Globus pallidus (tissue), 1 donor: ENCODE results near the gene HLTF.
"Not testable (repeated sequence)": the region's sequence is repeated elsewhere in the genome, so short reads cannot be mapped to it uniquely, and the experiment has no call there.

Experiments
- DNase-seq: peaks from one replicate; pipeline ENCODE4 v3.0.0-alpha.2; 2015; ENCODE audit warnings: low spot score

Gene HLTF

GRCh38 chr3:148991219-148992026 lies 94.9 kb downstream of the HLTF start, which contains the start of gene GYG1:
GYG1 (plus strand) TSS chr3:148991540; CDS start chr3:148991641, 101 bp downstream.
- DNase-seq, result peak; percentile 81

GRCh38 chr3:148990236-148990635 lies 96.1 kb downstream of the HLTF start:
- no peak for DNase-seq

GRCh38 chr3:148987551-148987950 lies 98.8 kb downstream of the HLTF start:
- DNase-seq, result not testable (repeated sequence)

- DNase-seq, result no peak
Measured at GRCh38 chr3:148981273-148981672, 105.1 kb downstream of the HLTF start.
